ENCODE results near the gene TIGAR.

DNA sequence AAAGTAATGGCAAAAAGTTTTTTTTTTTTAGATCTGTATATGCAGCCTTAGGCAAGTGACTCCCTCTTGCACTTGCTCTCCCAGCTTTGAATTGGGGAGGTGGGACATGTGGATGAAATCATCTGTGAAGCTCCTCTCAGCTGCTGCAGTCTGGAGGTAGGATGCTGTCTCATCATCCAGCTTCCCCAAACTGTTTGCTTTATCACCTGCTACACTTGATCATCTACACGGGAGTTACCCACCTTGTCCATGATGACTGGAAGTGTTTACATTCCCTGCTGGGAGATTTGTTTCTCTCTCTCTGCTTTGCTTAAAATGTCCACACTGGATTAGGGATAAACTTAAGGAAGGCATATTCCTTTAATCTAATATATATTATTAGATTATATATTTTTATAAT, 67.0 kb downstream of the TIGAR start:
- TF ChIP-seq, protein P1, sequence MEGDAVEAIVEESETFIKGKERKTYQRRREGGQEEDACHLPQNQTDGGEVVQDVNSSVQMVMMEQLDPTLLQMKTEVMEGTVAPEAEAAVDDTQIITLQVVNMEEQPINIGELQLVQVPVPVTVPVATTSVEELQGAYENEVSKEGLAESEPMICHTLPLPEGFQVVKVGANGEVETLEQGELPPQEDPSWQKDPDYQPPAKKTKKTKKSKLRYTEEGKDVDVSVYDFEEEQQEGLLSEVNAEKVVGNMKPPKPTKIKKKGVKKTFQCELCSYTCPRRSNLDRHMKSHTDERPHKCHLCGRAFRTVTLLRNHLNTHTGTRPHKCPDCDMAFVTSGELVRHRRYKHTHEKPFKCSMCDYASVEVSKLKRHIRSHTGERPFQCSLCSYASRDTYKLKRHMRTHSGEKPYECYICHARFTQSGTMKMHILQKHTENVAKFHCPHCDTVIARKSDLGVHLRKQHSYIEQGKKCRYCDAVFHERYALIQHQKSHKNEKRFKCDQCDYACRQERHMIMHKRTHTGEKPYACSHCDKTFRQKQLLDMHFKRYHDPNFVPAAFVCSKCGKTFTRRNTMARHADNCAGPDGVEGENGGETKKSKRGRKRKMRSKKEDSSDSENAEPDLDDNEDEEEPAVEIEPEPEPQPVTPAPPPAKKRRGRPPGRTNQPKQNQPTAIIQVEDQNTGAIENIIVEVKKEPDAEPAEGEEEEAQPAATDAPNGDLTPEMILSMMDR (IDR thresholded peaks at IDR 0.05) = no peak
- TF ChIP-seq POLR2A (IDR thresholded peaks at IDR 0.05) (no peak), POLR2AphosphoS5 (IDR thresholded peaks at IDR 0.05) (no peak)
